ENCODE results near the gene ZNF354B. TPM values are rescaled to one million over a fixed set of nuclear protein-coding genes. Genes with fewer than 3 reads are reported as not detected.

The ZNF354B gene
- 10 to 100 TPM; 12.4 to 21.0 (median 18.4) TPM for total RNA-seq

GRCh38 chr5:178859625-178860521 is at the start of gene ZNF354B:
Gene ZNF354B, plus strand, starts transcription at chr5:178859953. Its CDS starts 1,095 bp downstream, at chr5:178861048.
- no peaks in the 10 kb centered on the region for H3K27me3 ChIP-seq
- peaks cover 0 to 18% of the 10 kb centered on the region in 2 donors for H3K36me3 ChIP-seq
- ATAC-seq, result peak; percentile 97
- H3K4me1 ChIP-seq, result peaks cover 4 to 35% (median 5%) of the 10 kb centered on the region in 3 donors
- peak within 1 kb of the TSS; percentile 58 to 91 (median 89) for H3K27ac ChIP-seq
- peak within 1 kb of the TSS; percentile 63 to 97 for H3K4me3 ChIP-seq
- no peaks in the 10 kb centered on the region for H3K9me3 ChIP-seq
- 5 to 43% methylated on average over 1 to 10 of the region's 86 CpGs for WGBS, 2 donors (ENCODE audit: low coverage in 1 of 2)
- peak in 1 of 4 experiments; percentile 38 for TF ChIP-seq CTCF (IDR thresholded peaks at IDR 0.05)
- TF ChIP-seq EP300 (IDR thresholded peaks at IDR 0.05), result no peak
- TF ChIP-seq POLR2AphosphoS5 (IDR thresholded peaks at IDR 0.05), result peak; percentile 80
- TF ChIP-seq POLR2A (IDR thresholded peaks at IDR 0.05), result peak; percentile 45 to 47

GRCh38 chr5:178817506-178817905 is 42.2 kb upstream of the ZNF354B start:
- Histone ChIP-seq H3K27ac (no peak overlapping the region), H3K4me1 (no peaks in the 10 kb centered on the region), H3K36me3 (no peaks in the 10 kb centered on the region), H3K27me3 (peaks cover 17% of the 10 kb centered on the region), H3K4me3 (no peak overlapping the region), H3K9me3 (no peaks in the 10 kb centered on the region)
- 79 to 83% methylated on average over 1 to 8 of the region's 8 CpGs for WGBS, 2 donors (ENCODE audit: low coverage in 1 of 2)
- TF ChIP-seq CTCF (IDR thresholded peaks at IDR 0.05) (no peak), POLR2A (IDR thresholded peaks at IDR 0.05) (no peak), EP300 (IDR thresholded peaks at IDR 0.05) (no peak), POLR2AphosphoS5 (IDR thresholded peaks at IDR 0.05) (no peak)
- no peak for ATAC-seq

GRCh38 chr5:178818094-178818493 is 41.7 kb upstream of the ZNF354B start:
- H3K36me3 ChIP-seq, result no peaks in the 10 kb centered on the region
- H3K27me3 ChIP-seq, result peaks cover 12% of the 10 kb centered on the region
- no peak overlapping the region for H3K4me3 ChIP-seq
- 60 to 83% methylated on average over 1 to 4 of the region's 14 CpGs for WGBS, 2 donors (ENCODE audit: low coverage in 1 of 2)
- H3K4me1 ChIP-seq, result no peaks in the 10 kb centered on the region
- no peak for ATAC-seq
- no peaks in the 10 kb centered on the region for H3K9me3 ChIP-seq
- no peak for TF ChIP-seq POLR2A (IDR thresholded peaks at IDR 0.05)
- TF ChIP-seq CTCF (IDR thresholded peaks at IDR 0.05), result no peak
- TF ChIP-seq POLR2AphosphoS5 (IDR thresholded peaks at IDR 0.05), result no peak
- TF ChIP-seq EP300 (IDR thresholded peaks at IDR 0.05), result no peak
- H3K27ac ChIP-seq, result no peak overlapping the region

- H3K4me1 ChIP-seq, result no peaks in the 10 kb centered on the region
- no peaks in the 10 kb centered on the region for H3K36me3 ChIP-seq
- TF ChIP-seq POLR2A (IDR thresholded peaks at IDR 0.05) (no peak), CTCF (IDR thresholded peaks at IDR 0.05) (no peak), EP300 (IDR thresholded peaks at IDR 0.05) (no peak), POLR2AphosphoS5 (IDR thresholded peaks at IDR 0.05) (no peak)
- ATAC-seq, result no peak
- no peak overlapping the region for H3K27ac ChIP-seq
- H3K27me3 ChIP-seq, result peaks cover 7% of the 10 kb centered on the region
- 69 to 80% methylated on average over 1 to 2 of the region's 2 CpGs for WGBS, 2 donors (ENCODE audit: low coverage in 1 of 2)
- H3K4me3 ChIP-seq, result no peak overlapping the region
- H3K9me3 ChIP-seq, result no peaks in the 10 kb centered on the region
Measured at GRCh38 chr5:178820001-178820400, 39.8 kb upstream of the ZNF354B start.

- Histone ChIP-seq H3K9me3 (no peaks in the 10 kb centered on the region), H3K4me3 (no peak overlapping the region), H3K4me1 (no peaks in the 10 kb centered on the region), H3K27ac (no peak overlapping the region), H3K27me3 (no peaks in the 10 kb centered on the region), H3K36me3 (no peaks in the 10 kb centered on the region)
- TF ChIP-seq POLR2A (IDR thresholded peaks at IDR 0.05), result no peak
- no peak for TF ChIP-seq EP300 (IDR thresholded peaks at IDR 0.05)
- TF ChIP-seq CTCF (IDR thresholded peaks at IDR 0.05), result no peak
- no peak for TF ChIP-seq POLR2AphosphoS5 (IDR thresholded peaks at IDR 0.05)
- ATAC-seq, result no peak
- 37 to 69% methylated on average over 2 of the region's 6 CpGs for WGBS, 2 donors (ENCODE audit: low coverage in 1 of 2)
Measured at GRCh38 chr5:178825444-178825843, 34.3 kb upstream of the ZNF354B start.

Data from gastroesophageal sphincter (tissue), 4 donors.